Panc1 (cell line): Measurements from ENCODE around the gene SFTPA1. TPM values are rescaled to one million over a fixed set of nuclear protein-coding genes. Genes with fewer than 3 reads are reported as not detected.

Source experiments
- ATAC-seq: fragments of 200-7000 bp; cut with Tn5 transposase; 2 replicates; pipeline ENCODE4 v1.9.1; 2020; ENCODE audit warnings: mild to moderate bottlenecking, moderate library complexity
- BruUV-seq: library from RNA; stranded (reverse); fragments of 400-500 nt; replicated peaks from 2 replicates; lab custom pipeline; 2021; lab: Mats Ljungman, UMichigan
- CTCF ChIA-PET: fragments of 300-600 bp; sonication (Branson Sonifier 250); formaldehyde crosslinking; loops from one replicate; lab custom pipeline; 2022; ENCODE audit warnings: antibody characterized with exemption; lab: Charles Lee
- POLR2A ChIA-PET: fragments of 300-600 bp; sonication (Branson Sonifier 250); formaldehyde crosslinking; loops from one replicate; lab custom pipeline; 2022; ENCODE audit warnings: antibody characterized with exemption; lab: Charles Lee
- DNase-seq: peaks from one replicate; pipeline ENCODE4 v3.0.0-alpha.2; 2010; ENCODE audit warnings: low read depth, low spot score
- H3K27ac ChIP-seq: 2 replicates; pipeline ENCODE4 v1.5.1; 2011; ENCODE audit warnings: mild to moderate bottlenecking, low read length, inconsistent platforms
- H3K27me3 ChIP-seq: fragments of 200-500 bp; sonication (Bioruptor generic); 2 replicates; pipeline ENCODE4 v1.6.0; 2014; ENCODE audit warnings: low read length, inconsistent platforms; ENCODE audit not compliant: control insufficient read depth, insufficient read depth
- H3K36me3 ChIP-seq: fragments of 200-500 bp; sonication (Bioruptor generic); 2 replicates; pipeline ENCODE4 v1.5.1; 2014; ENCODE audit warnings: inconsistent platforms, mild to moderate bottlenecking, low read length, moderate library complexity; ENCODE audit not compliant: control insufficient read depth, insufficient read depth
- H3K4me1 ChIP-seq: 2 replicates; pipeline ENCODE4 v1.5.1; 2011; ENCODE audit warnings: inconsistent platforms, mild to moderate bottlenecking, low read length, moderate library complexity; ENCODE audit not compliant: control insufficient read depth, insufficient read depth
- H3K4me3 ChIP-seq, 2 experiments: 2 replicates each; pipeline ENCODE4 v1.5.1; 2011 to 2012; ENCODE audit warnings: low read depth in 2 of 2, low read length in 2 of 2, mild to moderate bottlenecking in 2 of 2, inconsistent platforms in 1 of 2, moderate library complexity in 1 of 2
- H3K9me3 ChIP-seq: fragments of 200-500 bp; sonication (Bioruptor generic); 2 replicates; pipeline ENCODE4 v1.5.1; 2014; ENCODE audit warnings: low read depth, mild to moderate bottlenecking, inconsistent platforms, low read length, moderate library complexity; ENCODE audit not compliant: control insufficient read depth, insufficient read depth
- CTCF ChIP-seq: fragments of 450-650 bp; IDR thresholded peaks from 2 replicates; pipeline ENCODE4 v1.5.1; 2017; ENCODE audit warnings: mild to moderate bottlenecking
- POLR2AphosphoS5 ChIP-seq: IDR thresholded peaks from 2 replicates; pipeline ENCODE4 v1.6.1; 2012; ENCODE audit warnings: mild to moderate bottlenecking, low read depth, low read length, moderate library complexity
- SIN3A ChIP-seq: IDR thresholded peaks from 2 replicates; pipeline ENCODE4 v1.6.1; 2012; ENCODE audit warnings: low read depth, mild to moderate bottlenecking, low read length, moderate library complexity, borderline replicate concordance; ENCODE audit not compliant: insufficient read depth
- TCF7L2 ChIP-seq: IDR thresholded peaks from 2 replicates; pipeline ENCODE4 v1.6.1; 2011; ENCODE audit warnings: mild to moderate bottlenecking, low read depth, low read length, inconsistent platforms
- in situ Hi-C: cut with HindIII; loops from 2 replicates; pipeline ENCODE4 v1.10.0; 2016; ENCODE audit warnings: low sequenced_read_pairs, low pct_unique_long_range_greater_than_20kb
- intact Hi-C: fragments of 100-400 bp; cut with micrococcal nuclease; formaldehyde crosslinking; loops from one replicate; pipeline ENCODE4 v1.10.0; 2022; ENCODE audit not compliant: unreplicated experiment
- total RNA-seq: library from RNA; stranded (reverse); gene quantifications from one replicate; pipeline ENCODE4 v1.2.1, GENCODE V29; 2021; ENCODE audit not compliant: unreplicated experiment
- TF ChIP-seq, protein P1 (sequence below), 2 experiments: IDR thresholded peaks; 2 replicates each; pipeline ENCODE4 v1.6.1; 2011 to 2012; ENCODE audit warnings: low read depth in 2 of 2, control low read depth in 1 of 2, low read length in 1 of 2, mild to moderate bottlenecking in 1 of 2, moderate library complexity in 1 of 2; ENCODE audit not compliant: insufficient read depth in 1 of 2

SFTPA1 gene
- total RNA-seq, 1 experiment from 2014 or later, result 3.8 TPM

- CTCF ChIA-PET, result no interaction called here
- ATAC-seq, result no peak
- Histone ChIP-seq H3K9me3 (no peaks in the 10 kb centered on the region; the same call in 1 of the 2 replicates), H3K4me3 (no peak overlapping the region), H3K36me3 (no peaks in the 10 kb centered on the region), H3K27ac (no peak overlapping the region), H3K4me1 (no peaks in the 10 kb centered on the region), H3K27me3 (peaks cover 8% of the 10 kb centered on the region; the same call in 1 of the 2 replicates)
- TF ChIP-seq POLR2AphosphoS5, result no peak
- TF ChIP-seq TCF7L2, result no peak
- no peak for TF ChIP-seq CTCF
- TF ChIP-seq SIN3A, result no peak
- TF ChIP-seq, protein P1, sequence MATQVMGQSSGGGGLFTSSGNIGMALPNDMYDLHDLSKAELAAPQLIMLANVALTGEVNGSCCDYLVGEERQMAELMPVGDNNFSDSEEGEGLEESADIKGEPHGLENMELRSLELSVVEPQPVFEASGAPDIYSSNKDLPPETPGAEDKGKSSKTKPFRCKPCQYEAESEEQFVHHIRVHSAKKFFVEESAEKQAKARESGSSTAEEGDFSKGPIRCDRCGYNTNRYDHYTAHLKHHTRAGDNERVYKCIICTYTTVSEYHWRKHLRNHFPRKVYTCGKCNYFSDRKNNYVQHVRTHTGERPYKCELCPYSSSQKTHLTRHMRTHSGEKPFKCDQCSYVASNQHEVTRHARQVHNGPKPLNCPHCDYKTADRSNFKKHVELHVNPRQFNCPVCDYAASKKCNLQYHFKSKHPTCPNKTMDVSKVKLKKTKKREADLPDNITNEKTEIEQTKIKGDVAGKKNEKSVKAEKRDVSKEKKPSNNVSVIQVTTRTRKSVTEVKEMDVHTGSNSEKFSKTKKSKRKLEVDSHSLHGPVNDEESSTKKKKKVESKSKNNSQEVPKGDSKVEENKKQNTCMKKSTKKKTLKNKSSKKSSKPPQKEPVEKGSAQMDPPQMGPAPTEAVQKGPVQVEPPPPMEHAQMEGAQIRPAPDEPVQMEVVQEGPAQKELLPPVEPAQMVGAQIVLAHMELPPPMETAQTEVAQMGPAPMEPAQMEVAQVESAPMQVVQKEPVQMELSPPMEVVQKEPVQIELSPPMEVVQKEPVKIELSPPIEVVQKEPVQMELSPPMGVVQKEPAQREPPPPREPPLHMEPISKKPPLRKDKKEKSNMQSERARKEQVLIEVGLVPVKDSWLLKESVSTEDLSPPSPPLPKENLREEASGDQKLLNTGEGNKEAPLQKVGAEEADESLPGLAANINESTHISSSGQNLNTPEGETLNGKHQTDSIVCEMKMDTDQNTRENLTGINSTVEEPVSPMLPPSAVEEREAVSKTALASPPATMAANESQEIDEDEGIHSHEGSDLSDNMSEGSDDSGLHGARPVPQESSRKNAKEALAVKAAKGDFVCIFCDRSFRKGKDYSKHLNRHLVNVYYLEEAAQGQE (IDR thresholded peaks at IDR 0.05; ENCODE audit: insufficient read depth in 1 of 2, low read depth in 2 of 2, low read length in 1 of 2), result no peak
- no TSS peak for BruUV-seq
- DNase-seq, result no peak
- in situ Hi-C loops, result no loop called here
- POLR2A ChIA-PET, result no interaction called here
- intact Hi-C loops, result no loop called here
Measured at GRCh38 chr10:79628083-79628482, 17.3 kb downstream of the SFTPA1 start.

DNA sequence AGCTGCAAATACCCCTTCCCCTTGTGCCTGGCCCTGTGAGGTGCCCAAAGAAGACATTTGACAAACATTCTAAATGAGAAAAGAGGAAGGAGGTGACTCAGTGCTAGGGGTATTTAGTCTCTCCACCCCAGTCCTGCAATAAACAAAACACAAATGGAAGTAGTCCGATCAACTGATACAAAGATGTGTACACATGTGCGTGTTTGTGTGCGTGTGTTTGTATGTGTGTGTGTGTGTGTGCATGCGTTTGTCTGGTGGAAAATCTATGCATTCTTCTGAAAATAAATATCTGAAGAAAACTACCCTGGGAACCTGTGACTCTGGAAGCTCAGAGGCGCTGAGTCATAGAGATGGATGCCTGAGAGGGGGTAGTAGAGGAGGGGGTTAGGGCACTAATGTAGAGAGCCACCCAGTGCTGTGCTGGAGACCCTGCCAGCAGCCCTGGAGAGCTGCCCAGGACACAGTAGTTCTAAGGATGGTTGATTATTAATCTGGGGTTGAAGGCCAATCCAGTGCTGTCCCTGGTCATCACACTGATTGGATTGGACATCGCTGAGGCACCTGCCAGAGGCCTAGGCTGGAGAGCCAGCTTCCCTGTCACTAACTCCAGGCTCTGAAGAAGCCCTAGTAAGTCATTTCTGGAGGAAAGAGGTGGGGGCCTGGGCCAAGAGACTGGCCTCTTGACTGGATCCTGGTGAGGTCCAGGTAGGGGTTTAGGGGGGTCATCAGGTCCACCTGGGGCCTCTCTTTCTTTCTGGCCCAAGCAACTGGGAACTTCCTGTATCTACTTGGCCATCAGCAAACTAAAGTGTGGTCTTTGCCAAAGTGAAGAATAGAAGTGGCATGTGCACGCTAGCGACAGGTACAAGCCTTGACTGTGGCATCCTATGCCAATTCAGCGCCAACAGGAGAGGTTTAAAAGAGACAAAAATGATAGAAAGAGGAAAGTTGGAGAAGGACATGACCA is 18.5 kb downstream of the SFTPA1 start:
- DNase-seq, result no peak
- no peak overlapping the region for H3K27ac ChIP-seq
- intact Hi-C loops, result no loop called here
- no peak for ATAC-seq
- in situ Hi-C loops, result no loop called here
- ChIA-PET POLR2A (no interaction called here), CTCF (no interaction called here)
- H3K4me1 ChIP-seq, result no peaks in the 10 kb centered on the region
- H3K27me3 ChIP-seq, result peaks cover 8% of the 10 kb centered on the region; the same call in 1 of the 2 replicates
- H3K36me3 ChIP-seq, result no peaks in the 10 kb centered on the region
- H3K9me3 ChIP-seq, result no peaks in the 10 kb centered on the region; the same call in 1 of the 2 replicates
- H3K4me3 ChIP-seq, result no peak overlapping the region
- no TSS peak for BruUV-seq
- TF ChIP-seq, protein P1 (IDR thresholded peaks at IDR 0.05; ENCODE audit: insufficient read depth in 1 of 2, low read depth in 2 of 2, low read length in 1 of 2), result no peak
- no peak for TF ChIP-seq CTCF
